ENCODE data around the gene HMGCLL1. TPM values are rescaled to one million over a fixed set of nuclear protein-coding genes. Genes with fewer than 3 reads are reported as not detected.
A peak's percentile ranks its signal among the peaks of the same experiment; 100 is the strongest.

HMGCLL1 gene
- total and polyA plus RNA-seq, 2 donors from 2014 or later: 0.94 to 2.0 TPM

DNA sequence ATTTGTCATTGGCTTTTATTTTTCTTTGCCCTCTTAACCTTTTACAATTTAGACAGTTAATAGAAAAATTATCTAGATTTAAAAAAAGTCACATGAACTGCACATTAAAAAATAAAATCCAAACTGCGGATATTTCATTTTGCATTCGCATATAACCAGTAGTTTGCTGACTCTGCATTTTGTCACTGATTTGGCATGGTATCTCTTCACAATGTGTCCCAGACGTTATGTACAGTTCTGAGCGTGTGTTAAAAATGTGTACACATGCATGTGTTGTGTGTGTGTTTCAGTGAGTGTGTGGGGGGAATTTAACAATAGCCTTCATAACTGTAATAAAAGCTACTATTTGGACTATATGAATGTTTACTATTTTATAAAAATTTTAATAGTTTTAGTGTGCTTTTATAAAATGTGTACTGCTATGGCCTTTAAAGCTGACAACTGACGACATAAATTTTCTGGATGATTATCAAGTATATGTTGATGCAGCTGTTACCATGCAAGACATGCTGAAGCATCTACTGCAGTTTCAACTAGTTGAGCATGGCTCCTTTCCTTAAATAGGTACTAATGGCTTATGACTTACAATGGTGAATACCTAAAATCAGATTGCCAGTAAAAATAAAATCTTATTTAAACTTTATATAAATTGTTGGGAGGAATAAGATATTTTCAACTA is 67.7 kb downstream of the HMGCLL1 start:
- no peak for DNase-seq
- no peaks in the 10 kb centered on the region for H3K9me3 ChIP-seq (ENCODE audit: control insufficient read depth in 2 of 3, insufficient read depth in 1 of 3, low read length in 3 of 3)
- no peaks in the 10 kb centered on the region for H3K27me3 ChIP-seq (ENCODE audit: control insufficient read depth, insufficient read depth, low read length)
- H3K4me3 ChIP-seq (ENCODE audit: low read length in 3 of 3): no peak overlapping the region
- H3K9ac ChIP-seq (ENCODE audit: low read length in 3 of 3): no peak overlapping the region
- no peaks in the 10 kb centered on the region for H3K36me3 ChIP-seq (ENCODE audit: control insufficient read depth in 2 of 3, insufficient read depth in 3 of 3, low read length in 3 of 3)
- no peak overlapping the region for H3K27ac ChIP-seq (ENCODE audit: low read depth in 2 of 2, low read length in 2 of 2)
- TF ChIP-seq, protein P1, sequence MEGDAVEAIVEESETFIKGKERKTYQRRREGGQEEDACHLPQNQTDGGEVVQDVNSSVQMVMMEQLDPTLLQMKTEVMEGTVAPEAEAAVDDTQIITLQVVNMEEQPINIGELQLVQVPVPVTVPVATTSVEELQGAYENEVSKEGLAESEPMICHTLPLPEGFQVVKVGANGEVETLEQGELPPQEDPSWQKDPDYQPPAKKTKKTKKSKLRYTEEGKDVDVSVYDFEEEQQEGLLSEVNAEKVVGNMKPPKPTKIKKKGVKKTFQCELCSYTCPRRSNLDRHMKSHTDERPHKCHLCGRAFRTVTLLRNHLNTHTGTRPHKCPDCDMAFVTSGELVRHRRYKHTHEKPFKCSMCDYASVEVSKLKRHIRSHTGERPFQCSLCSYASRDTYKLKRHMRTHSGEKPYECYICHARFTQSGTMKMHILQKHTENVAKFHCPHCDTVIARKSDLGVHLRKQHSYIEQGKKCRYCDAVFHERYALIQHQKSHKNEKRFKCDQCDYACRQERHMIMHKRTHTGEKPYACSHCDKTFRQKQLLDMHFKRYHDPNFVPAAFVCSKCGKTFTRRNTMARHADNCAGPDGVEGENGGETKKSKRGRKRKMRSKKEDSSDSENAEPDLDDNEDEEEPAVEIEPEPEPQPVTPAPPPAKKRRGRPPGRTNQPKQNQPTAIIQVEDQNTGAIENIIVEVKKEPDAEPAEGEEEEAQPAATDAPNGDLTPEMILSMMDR (IDR thresholded peaks at IDR 0.05; ENCODE audit: borderline replicate concordance, extremely low read depth, insufficient read depth): no peak
- H3K4me1 ChIP-seq (ENCODE audit: control insufficient read depth in 2 of 3, insufficient read depth in 2 of 3, low read depth in 1 of 3, low read length in 3 of 3): no peaks in the 10 kb centered on the region
- FAIRE-seq: no peak
- intact Hi-C loops (cut with DNase I): no loop called here

DNA sequence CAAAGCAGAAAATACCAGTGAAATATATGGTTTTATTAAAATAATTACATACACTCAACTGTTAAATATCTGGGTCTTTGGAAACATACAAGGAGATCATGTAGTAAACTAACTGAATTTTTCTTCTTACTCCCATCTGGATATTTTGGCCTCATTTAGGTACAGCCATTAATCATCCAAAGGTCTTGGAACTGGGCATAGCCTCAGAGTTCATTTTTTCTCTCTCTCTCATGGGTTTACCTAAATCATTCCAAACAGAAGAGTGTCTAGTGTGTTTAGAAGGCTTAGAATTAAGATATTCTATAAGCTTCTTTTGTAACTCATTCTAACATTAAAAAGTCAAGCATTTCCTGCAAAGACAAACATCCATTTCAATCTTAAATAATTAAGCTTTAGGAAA is 79.4 kb downstream of the HMGCLL1 start:
- no peaks in the 10 kb centered on the region for H3K36me3 ChIP-seq (ENCODE audit: control insufficient read depth in 2 of 3, insufficient read depth in 3 of 3, low read length in 3 of 3)
- H3K4me1 ChIP-seq (ENCODE audit: control insufficient read depth in 2 of 3, insufficient read depth in 2 of 3, low read depth in 1 of 3, low read length in 3 of 3): no peaks in the 10 kb centered on the region
- H3K27ac ChIP-seq (ENCODE audit: low read depth in 2 of 2, low read length in 2 of 2): no peak overlapping the region
- DNase-seq: no peak
- intact Hi-C loops (cut with DNase I): no loop called here
- no peak for FAIRE-seq
- no peaks in the 10 kb centered on the region for H3K27me3 ChIP-seq (ENCODE audit: control insufficient read depth, insufficient read depth, low read length)
- TF ChIP-seq, protein P1 (IDR thresholded peaks at IDR 0.05; ENCODE audit: borderline replicate concordance, extremely low read depth, insufficient read depth): no peak
- H3K9ac ChIP-seq (ENCODE audit: low read length in 3 of 3): no peak overlapping the region
- H3K9me3 ChIP-seq (ENCODE audit: control insufficient read depth in 2 of 3, insufficient read depth in 1 of 3, low read length in 3 of 3): no peaks in the 10 kb centered on the region
- H3K4me3 ChIP-seq (ENCODE audit: low read length in 3 of 3): no peak overlapping the region

DNA sequence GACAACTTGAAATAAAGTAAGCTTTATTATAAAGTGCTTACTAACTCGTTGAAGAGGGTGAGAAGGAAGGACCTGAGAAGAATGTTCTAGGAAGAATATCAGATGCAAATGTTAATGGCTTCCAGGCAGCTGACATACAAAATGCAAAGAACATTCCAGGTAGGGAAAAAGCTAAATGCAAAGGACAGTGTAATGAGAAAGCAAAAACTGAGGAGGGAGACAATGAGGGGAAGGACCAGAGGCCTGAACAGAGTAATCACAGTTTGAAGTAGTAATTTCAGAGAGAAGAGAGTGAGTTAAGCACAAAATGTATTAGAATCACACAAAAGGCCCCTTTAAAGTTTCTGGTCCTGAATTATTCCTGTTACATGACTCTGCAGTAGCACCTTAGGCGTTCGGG is 81.3 kb downstream of the HMGCLL1 start:
- TF ChIP-seq, protein P1 (IDR thresholded peaks at IDR 0.05; ENCODE audit: borderline replicate concordance, extremely low read depth, insufficient read depth): no peak
- FAIRE-seq: no peak
- H3K9me3 ChIP-seq (ENCODE audit: control insufficient read depth in 2 of 3, insufficient read depth in 1 of 3, low read length in 3 of 3): no peaks in the 10 kb centered on the region
- no peak for DNase-seq
- H3K27me3 ChIP-seq (ENCODE audit: control insufficient read depth, insufficient read depth, low read length): no peaks in the 10 kb centered on the region
- no peak overlapping the region for H3K4me3 ChIP-seq (ENCODE audit: low read length in 3 of 3)
- H3K4me1 ChIP-seq (ENCODE audit: control insufficient read depth in 2 of 3, insufficient read depth in 2 of 3, low read depth in 1 of 3, low read length in 3 of 3): no peaks in the 10 kb centered on the region
- no peaks in the 10 kb centered on the region for H3K36me3 ChIP-seq (ENCODE audit: control insufficient read depth in 2 of 3, insufficient read depth in 3 of 3, low read length in 3 of 3)
- intact Hi-C loops (cut with DNase I): no loop called here
- no peak overlapping the region for H3K9ac ChIP-seq (ENCODE audit: low read length in 3 of 3)
- no peak overlapping the region for H3K27ac ChIP-seq (ENCODE audit: low read depth in 2 of 2, low read length in 2 of 2)

DNA sequence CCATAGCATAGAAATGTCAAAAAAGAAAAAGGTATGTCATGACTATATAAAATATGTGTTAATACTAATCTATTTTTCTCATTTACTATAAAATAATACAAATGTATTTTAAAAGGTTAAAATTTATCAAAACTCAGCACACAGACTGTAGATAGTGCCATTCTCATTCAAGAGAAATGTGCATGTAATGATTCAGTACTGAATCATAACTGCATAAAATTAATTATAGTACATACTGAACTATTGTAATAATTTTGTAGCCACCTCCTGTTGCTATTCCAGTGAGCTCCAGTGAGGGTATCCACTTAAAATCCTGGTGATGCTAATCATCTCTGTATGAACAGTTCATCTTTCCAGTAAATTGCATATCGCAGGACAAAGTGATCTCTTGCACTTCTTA is 82.8 kb downstream of the HMGCLL1 start:
- FAIRE-seq (peak; percentile 21), DNase-seq (no peak)
- H3K27me3 ChIP-seq (ENCODE audit: control insufficient read depth, insufficient read depth, low read length): no peaks in the 10 kb centered on the region
- no peak overlapping the region for H3K4me3 ChIP-seq (ENCODE audit: low read length in 3 of 3)
- H3K27ac ChIP-seq (ENCODE audit: low read depth in 2 of 2, low read length in 2 of 2): no peak overlapping the region
- no peak overlapping the region for H3K9ac ChIP-seq (ENCODE audit: low read length in 3 of 3)
- H3K9me3 ChIP-seq (ENCODE audit: control insufficient read depth in 2 of 3, insufficient read depth in 1 of 3, low read length in 3 of 3): no peaks in the 10 kb centered on the region
- H3K4me1 ChIP-seq (ENCODE audit: control insufficient read depth in 2 of 3, insufficient read depth in 2 of 3, low read depth in 1 of 3, low read length in 3 of 3): no peaks in the 10 kb centered on the region
- TF ChIP-seq, protein P1 (IDR thresholded peaks at IDR 0.05; ENCODE audit: borderline replicate concordance, extremely low read depth, insufficient read depth): no peak
- intact Hi-C loops (cut with DNase I): no loop called here
- no peaks in the 10 kb centered on the region for H3K36me3 ChIP-seq (ENCODE audit: control insufficient read depth in 2 of 3, insufficient read depth in 3 of 3, low read length in 3 of 3)

Data from kidney (tissue), 14 donors.